DMS 273 (cell line): ENCODE measurements around the gene TEKT1.
A peak's percentile ranks its signal among the peaks of the same experiment; 100 is the strongest.

Source experiments
- DNase-seq: peaks from one replicate; lab custom pipeline; 2025; ENCODE audit not compliant: unreplicated experiment; lab: John Stamatoyannopoulos, UW

Gene TEKT1

GRCh38 chr17:6768447-6768846 lies 63.1 kb downstream of the TEKT1 start:
- no peak for DNase-seq

GRCh38 chr17:6761779-6762178 lies 69.8 kb downstream of the TEKT1 start:
- no peak for DNase-seq

GRCh38 chr17:6757747-6758146 lies 73.8 kb downstream of the TEKT1 start:
- no peak for DNase-seq

GRCh38 chr17:6756425-6757031 lies 75.0 kb downstream of the TEKT1 start:
- DNase-seq = no peak

- DNase-seq = no peak
Observed at GRCh38 chr17:6755731-6756184, 75.8 kb downstream of the TEKT1 start, which contains the start of gene XAF1. XAF1 (plus strand) TSS chr17:6756046; CDS start chr17:6756079, 33 bp downstream.

- peak; percentile 5 for DNase-seq
Observed at GRCh38 chr17:6755281-6755680, 76.2 kb downstream of the TEKT1 start.

GRCh38 chr17:6753546-6753945 lies 78.0 kb downstream of the TEKT1 start:
- no peak for DNase-seq

GRCh38 chr17:6753006-6753445 lies 78.5 kb downstream of the TEKT1 start:
- DNase-seq = no peak

- DNase-seq = no peak
Observed at GRCh38 chr17:6752068-6752909, 79.2 kb downstream of the TEKT1 start.

GRCh38 chr17:6749519-6749918 lies 82.0 kb downstream of the TEKT1 start:
- DNase-seq = no peak

- DNase-seq = no peak
Observed at GRCh38 chr17:6748617-6749016, 82.9 kb downstream of the TEKT1 start.
